ENCODE data around the gene ING5.

The ING5 gene

GRCh38 chr2:241729868-241730267 is 28.0 kb downstream of the ING5 start:
- TF ChIP-seq TAF1 (IDR thresholded peaks at IDR 0.05; ENCODE audit: borderline replicate concordance, insufficient read depth, low read length) (no peak), REST (IDR thresholded peaks at IDR 0.05; ENCODE audit: insufficient read depth in 1 of 2, low read depth in 2 of 2, low read length in 2 of 2) (no peak), FOXP2 (optimal IDR thresholded peaks at IDR 0.05; ENCODE audit: borderline replicate concordance, extremely low read depth, extremely low read length, insufficient read depth) (no peak), POLR2AphosphoS5 (IDR thresholded peaks at IDR 0.05; ENCODE audit: low read depth, low read length) (no peak), SIN3A (IDR thresholded peaks at IDR 0.05; ENCODE audit: borderline replicate concordance, insufficient read depth, low read length) (no peak)

GRCh38 chr2:241730671-241731293 is 28.9 kb downstream of the ING5 start:
- no peak for TF ChIP-seq POLR2AphosphoS5 (IDR thresholded peaks at IDR 0.05; ENCODE audit: low read depth, low read length)
- no peak for TF ChIP-seq SIN3A (IDR thresholded peaks at IDR 0.05; ENCODE audit: borderline replicate concordance, insufficient read depth, low read length)
- no peak for TF ChIP-seq REST (IDR thresholded peaks at IDR 0.05; ENCODE audit: insufficient read depth in 1 of 2, low read depth in 2 of 2, low read length in 2 of 2)
- no peak for TF ChIP-seq FOXP2 (optimal IDR thresholded peaks at IDR 0.05; ENCODE audit: borderline replicate concordance, extremely low read depth, extremely low read length, insufficient read depth)
- TF ChIP-seq TAF1 (IDR thresholded peaks at IDR 0.05; ENCODE audit: borderline replicate concordance, insufficient read depth, low read length) = no peak

- TF ChIP-seq FOXP2 (optimal IDR thresholded peaks at IDR 0.05; ENCODE audit: borderline replicate concordance, extremely low read depth, extremely low read length, insufficient read depth) = no peak
- TF ChIP-seq SIN3A (IDR thresholded peaks at IDR 0.05; ENCODE audit: borderline replicate concordance, insufficient read depth, low read length) = no peak
- TF ChIP-seq REST (IDR thresholded peaks at IDR 0.05; ENCODE audit: insufficient read depth in 1 of 2, low read depth in 2 of 2, low read length in 2 of 2) = no peak
- TF ChIP-seq TAF1 (IDR thresholded peaks at IDR 0.05; ENCODE audit: borderline replicate concordance, insufficient read depth, low read length) = no peak
- TF ChIP-seq POLR2AphosphoS5 (IDR thresholded peaks at IDR 0.05; ENCODE audit: low read depth, low read length) = no peak
Measured at GRCh38 chr2:241733391-241734207, 31.8 kb downstream of the ING5 start.

GRCh38 chr2:241734208-241734466 is 32.3 kb downstream of the ING5 start:
- no peak for TF ChIP-seq REST (IDR thresholded peaks at IDR 0.05; ENCODE audit: insufficient read depth in 1 of 2, low read depth in 2 of 2, low read length in 2 of 2)
- TF ChIP-seq TAF1 (IDR thresholded peaks at IDR 0.05; ENCODE audit: borderline replicate concordance, insufficient read depth, low read length) = no peak
- TF ChIP-seq POLR2AphosphoS5 (IDR thresholded peaks at IDR 0.05; ENCODE audit: low read depth, low read length) = no peak
- no peak for TF ChIP-seq FOXP2 (optimal IDR thresholded peaks at IDR 0.05; ENCODE audit: borderline replicate concordance, extremely low read depth, extremely low read length, insufficient read depth)
- no peak for TF ChIP-seq SIN3A (IDR thresholded peaks at IDR 0.05; ENCODE audit: borderline replicate concordance, insufficient read depth, low read length)
